ENCODE data around the gene GPR78.

The GPR78 gene

DNA sequence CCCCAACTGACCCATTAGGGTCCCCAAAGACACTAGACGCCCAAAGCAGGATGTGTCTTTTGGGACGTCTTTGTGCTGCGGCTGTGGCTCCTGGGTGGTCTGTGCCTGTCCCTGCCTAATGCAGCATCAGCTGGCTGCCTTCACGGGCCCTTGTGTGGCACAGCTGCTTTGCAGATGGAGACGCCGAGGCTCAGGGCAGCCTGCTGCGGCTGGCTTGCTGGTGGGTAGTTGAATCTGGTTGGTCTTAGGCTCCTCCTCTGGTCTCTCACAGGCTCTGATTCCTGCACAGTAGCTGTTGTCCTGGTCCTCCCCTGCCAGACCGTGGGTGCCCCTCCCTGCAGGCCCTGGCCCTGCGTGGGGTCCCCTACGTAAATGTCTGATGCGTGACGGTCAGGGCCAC is 20.5 kb downstream of the GPR78 start:
- H3K36me3 ChIP-seq (ENCODE audit: insufficient read depth, low read length) = no peaks in the 10 kb centered on the region
- TF ChIP-seq POLR2AphosphoS5 (IDR thresholded peaks at IDR 0.05; ENCODE audit: borderline replicate concordance, low read depth, low read length) = no peak
- TF ChIP-seq FOXP2 (optimal IDR thresholded peaks at IDR 0.05; ENCODE audit: control extremely low read depth, extremely low read length, insufficient read depth) = no peak
- no peak for TF ChIP-seq EZH2 (IDR thresholded peaks at IDR 0.05)
- no peak overlapping the region for H3K4me3 ChIP-seq
- DNase-seq (ENCODE audit: low read depth, low spot score) = no peak
- no peak overlapping the region for H3K27ac ChIP-seq
- H3K9ac ChIP-seq (ENCODE audit: insufficient read length) = no peak overlapping the region
- no peaks in the 10 kb centered on the region for H3K9me3 ChIP-seq (ENCODE audit: low read depth, low read length)

DNA sequence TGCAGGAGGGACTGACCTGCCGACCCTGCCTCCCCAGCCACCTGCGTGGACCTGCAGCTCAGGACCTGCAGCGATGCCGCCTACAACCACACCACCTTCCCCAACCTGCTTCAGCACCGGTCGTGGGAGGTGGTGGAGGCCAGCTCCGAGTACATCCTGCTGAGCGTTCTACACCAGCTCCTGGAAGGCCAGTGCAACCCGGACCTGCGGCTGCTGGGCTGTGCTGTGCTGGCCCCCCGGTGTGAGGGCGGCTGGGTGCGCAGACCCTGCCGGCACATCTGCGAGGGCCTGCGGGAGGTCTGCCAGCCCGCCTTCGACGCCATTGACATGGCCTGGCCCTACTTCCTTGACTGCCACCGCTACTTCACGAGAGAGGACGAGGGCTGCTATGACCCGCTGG is 20.9 kb downstream of the GPR78 start:
- no peak overlapping the region for H3K4me3 ChIP-seq
- no peaks in the 10 kb centered on the region for H3K36me3 ChIP-seq (ENCODE audit: insufficient read depth, low read length)
- no peak for DNase-seq (ENCODE audit: low read depth, low spot score)
- H3K9ac ChIP-seq (ENCODE audit: insufficient read length) = no peak overlapping the region
- H3K27ac ChIP-seq = no peak overlapping the region
- H3K9me3 ChIP-seq (ENCODE audit: low read depth, low read length) = no peaks in the 10 kb centered on the region
- TF ChIP-seq EZH2 (IDR thresholded peaks at IDR 0.05) = no peak
- no peak for TF ChIP-seq POLR2AphosphoS5 (IDR thresholded peaks at IDR 0.05; ENCODE audit: borderline replicate concordance, low read depth, low read length)
- no peak for TF ChIP-seq FOXP2 (optimal IDR thresholded peaks at IDR 0.05; ENCODE audit: control extremely low read depth, extremely low read length, insufficient read depth)

DNA sequence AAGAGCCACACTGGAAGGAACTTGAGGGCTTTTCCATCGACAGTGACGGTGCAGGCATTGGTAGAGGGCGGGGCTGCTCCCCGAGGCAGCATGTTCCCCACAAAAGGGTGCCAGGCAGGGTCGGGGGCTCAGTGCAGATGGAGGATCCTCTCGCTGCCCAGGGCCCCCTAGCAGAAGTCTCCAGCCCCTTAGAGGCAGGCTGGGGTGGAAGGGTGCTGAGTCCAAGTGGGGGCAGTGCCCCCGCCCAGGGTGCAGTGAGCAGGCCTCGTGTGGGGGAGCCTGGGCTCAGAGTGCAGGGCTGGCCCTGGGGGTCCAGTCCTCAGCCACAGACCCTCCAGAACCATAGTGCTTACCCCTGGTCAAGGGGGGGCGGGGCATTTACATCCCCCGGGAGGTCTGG is 21.4 kb downstream of the GPR78 start:
- no peak for TF ChIP-seq FOXP2 (optimal IDR thresholded peaks at IDR 0.05; ENCODE audit: control extremely low read depth, extremely low read length, insufficient read depth)
- no peak for TF ChIP-seq POLR2AphosphoS5 (IDR thresholded peaks at IDR 0.05; ENCODE audit: borderline replicate concordance, low read depth, low read length)
- TF ChIP-seq EZH2 (IDR thresholded peaks at IDR 0.05) = no peak
- Histone ChIP-seq H3K9me3 (ENCODE audit: low read depth, low read length) (no peaks in the 10 kb centered on the region), H3K27ac (no peak overlapping the region), H3K36me3 (ENCODE audit: insufficient read depth, low read length) (no peaks in the 10 kb centered on the region), H3K4me3 (no peak overlapping the region), H3K9ac (ENCODE audit: insufficient read length) (no peak overlapping the region)
- no peak for DNase-seq (ENCODE audit: low read depth, low spot score)

DNA sequence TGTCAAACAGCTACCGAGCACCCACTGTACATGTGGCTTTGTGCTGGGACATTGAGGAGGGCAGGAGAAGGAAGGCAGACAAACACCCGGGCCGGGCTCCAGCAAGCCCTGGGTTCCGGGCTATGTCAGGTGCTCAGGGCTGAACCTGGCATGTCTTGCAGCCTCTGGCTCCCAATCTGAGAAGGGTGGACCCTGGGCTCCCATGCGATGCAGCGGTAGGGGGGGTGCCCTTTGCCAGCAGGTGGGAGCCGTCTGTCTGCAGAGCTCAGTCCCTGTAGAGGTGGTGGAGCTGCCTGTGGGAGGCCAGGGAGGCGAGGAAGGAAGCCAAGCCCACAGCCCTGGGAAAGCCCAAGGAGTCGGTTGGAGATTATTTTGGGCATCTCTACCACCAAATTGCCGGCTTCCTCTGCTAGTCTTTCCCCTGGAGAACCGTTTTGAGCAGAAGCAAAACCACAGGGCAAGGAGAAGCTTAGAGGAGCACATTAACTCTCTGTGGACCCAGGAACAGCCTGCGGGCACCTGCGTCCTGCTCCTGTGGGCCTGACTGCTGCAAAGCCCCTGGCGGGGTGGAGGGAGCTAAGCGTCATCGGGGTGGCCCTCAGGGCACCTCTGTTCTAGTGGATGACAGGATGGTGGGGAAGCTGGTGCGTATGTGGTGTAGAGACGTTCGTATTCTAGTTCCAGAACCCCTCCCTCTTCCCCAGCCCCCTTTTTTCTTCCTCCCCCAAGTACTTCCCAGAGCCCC is 22.7 kb downstream of the GPR78 start:
- Histone ChIP-seq H3K36me3 (ENCODE audit: insufficient read depth, low read length) (no peaks in the 10 kb centered on the region), H3K4me3 (no peak overlapping the region), H3K27ac (no peak overlapping the region), H3K9me3 (ENCODE audit: low read depth, low read length) (no peaks in the 10 kb centered on the region), H3K9ac (ENCODE audit: insufficient read length) (no peak overlapping the region)
- no peak for TF ChIP-seq EZH2 (IDR thresholded peaks at IDR 0.05)
- no peak for TF ChIP-seq POLR2AphosphoS5 (IDR thresholded peaks at IDR 0.05; ENCODE audit: borderline replicate concordance, low read depth, low read length)
- no peak for TF ChIP-seq FOXP2 (optimal IDR thresholded peaks at IDR 0.05; ENCODE audit: control extremely low read depth, extremely low read length, insufficient read depth)
- no peak for DNase-seq (ENCODE audit: low read depth, low spot score)

DNA sequence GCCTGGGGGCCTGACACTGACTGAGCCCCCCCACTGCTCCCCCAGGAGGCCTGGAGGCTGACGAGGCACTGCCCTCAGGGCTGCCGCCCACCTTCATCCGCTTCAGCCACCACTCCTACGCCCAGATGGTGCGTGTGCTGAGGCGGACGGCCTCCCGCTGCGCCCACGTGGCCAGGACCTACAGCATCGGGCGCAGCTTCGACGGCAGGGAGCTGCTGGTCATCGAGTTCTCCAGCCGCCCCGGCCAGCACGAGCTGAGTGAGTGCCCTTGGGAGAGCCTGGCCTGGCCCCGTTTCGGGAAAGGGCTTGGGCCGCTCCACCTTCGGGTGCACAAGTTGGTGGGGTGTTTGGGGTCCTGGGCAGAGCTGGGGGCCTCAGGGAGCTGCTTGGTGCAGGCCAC is 23.7 kb downstream of the GPR78 start:
- DNase-seq (ENCODE audit: low read depth, low spot score) = no peak
- Histone ChIP-seq H3K27ac (no peak overlapping the region), H3K36me3 (ENCODE audit: insufficient read depth, low read length) (no peaks in the 10 kb centered on the region), H3K9ac (ENCODE audit: insufficient read length) (no peak overlapping the region), H3K4me3 (no peak overlapping the region), H3K9me3 (ENCODE audit: low read depth, low read length) (no peaks in the 10 kb centered on the region)
- TF ChIP-seq FOXP2 (optimal IDR thresholded peaks at IDR 0.05; ENCODE audit: control extremely low read depth, extremely low read length, insufficient read depth) (no peak), EZH2 (IDR thresholded peaks at IDR 0.05) (no peak), POLR2AphosphoS5 (IDR thresholded peaks at IDR 0.05; ENCODE audit: borderline replicate concordance, low read depth, low read length) (no peak)

DNA sequence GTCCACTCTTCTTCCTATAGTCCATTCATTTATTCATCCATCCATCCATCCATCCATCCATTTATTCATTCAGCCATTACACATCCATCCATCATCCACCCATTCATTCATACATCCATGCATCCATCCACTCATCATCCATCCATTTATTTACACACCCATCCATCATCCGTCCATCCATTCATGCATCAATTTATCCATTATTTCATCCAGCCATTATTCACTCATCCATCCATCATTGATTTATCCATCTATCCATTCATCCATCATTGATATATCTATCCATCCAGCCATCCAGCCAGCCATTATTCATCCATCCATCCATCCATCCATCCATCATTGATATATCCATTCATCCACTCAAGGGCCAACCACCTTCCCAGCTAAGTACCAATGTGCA is 25.1 kb downstream of the GPR78 start:
- no peak overlapping the region for H3K27ac ChIP-seq
- no peak for DNase-seq (ENCODE audit: low read depth, low spot score)
- H3K4me3 ChIP-seq = no peak overlapping the region
- no peak overlapping the region for H3K9ac ChIP-seq (ENCODE audit: insufficient read length)
- no peaks in the 10 kb centered on the region for H3K9me3 ChIP-seq (ENCODE audit: low read depth, low read length)
- TF ChIP-seq POLR2AphosphoS5 (IDR thresholded peaks at IDR 0.05; ENCODE audit: borderline replicate concordance, low read depth, low read length) (no peak), FOXP2 (optimal IDR thresholded peaks at IDR 0.05; ENCODE audit: control extremely low read depth, extremely low read length, insufficient read depth) (no peak), EZH2 (IDR thresholded peaks at IDR 0.05) (no peak)
- no peaks in the 10 kb centered on the region for H3K36me3 ChIP-seq (ENCODE audit: insufficient read depth, low read length)

DNA sequence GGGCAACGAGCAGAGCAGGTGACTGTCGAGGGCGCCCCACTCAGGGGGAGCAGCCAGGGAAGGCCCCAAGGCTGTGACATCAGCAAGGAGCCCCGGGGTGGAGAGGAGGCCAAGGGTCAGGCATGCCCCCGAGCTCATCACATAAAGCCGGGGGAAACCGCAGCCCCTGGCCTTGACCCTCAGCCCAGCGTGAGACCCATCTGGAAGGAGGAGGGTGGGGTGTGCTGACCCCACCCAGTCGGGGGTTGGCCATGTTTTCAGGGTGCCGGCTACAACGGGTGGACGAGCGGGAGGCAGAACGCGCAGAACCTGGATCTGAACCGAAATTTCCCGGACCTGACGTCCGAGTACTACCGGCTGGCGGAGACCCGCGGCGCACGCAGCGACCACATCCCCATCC is 26.3 kb downstream of the GPR78 start:
- no peak overlapping the region for H3K4me3 ChIP-seq
- no peak for TF ChIP-seq POLR2AphosphoS5 (IDR thresholded peaks at IDR 0.05; ENCODE audit: borderline replicate concordance, low read depth, low read length)
- no peak for TF ChIP-seq EZH2 (IDR thresholded peaks at IDR 0.05)
- no peak for TF ChIP-seq FOXP2 (optimal IDR thresholded peaks at IDR 0.05; ENCODE audit: control extremely low read depth, extremely low read length, insufficient read depth)
- H3K9ac ChIP-seq (ENCODE audit: insufficient read length) = no peak overlapping the region
- H3K36me3 ChIP-seq (ENCODE audit: insufficient read depth, low read length) = no peaks in the 10 kb centered on the region
- no peak overlapping the region for H3K27ac ChIP-seq
- no peak for DNase-seq (ENCODE audit: low read depth, low spot score)
- no peaks in the 10 kb centered on the region for H3K9me3 ChIP-seq (ENCODE audit: low read depth, low read length)

DNA sequence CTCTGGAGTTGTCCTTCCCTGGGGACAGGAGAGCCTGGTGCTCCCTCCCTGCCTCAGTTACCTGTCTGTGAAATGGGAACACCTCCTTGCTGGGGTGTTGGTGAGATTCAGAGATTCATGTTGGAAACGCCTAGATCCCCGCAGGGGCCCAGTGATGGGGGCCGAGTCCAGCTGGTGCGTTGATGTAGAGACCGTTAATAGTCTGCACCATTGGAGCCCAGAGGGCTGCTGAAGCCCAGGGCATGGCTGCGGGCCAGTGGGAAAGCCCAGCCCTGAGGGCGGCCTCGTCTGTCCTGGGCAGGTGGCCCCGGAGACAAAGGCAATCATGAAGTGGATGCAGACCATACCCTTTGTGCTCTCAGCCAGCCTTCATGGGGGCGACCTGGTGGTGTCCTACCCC is 26.8 kb downstream of the GPR78 start:
- no peak for TF ChIP-seq EZH2 (IDR thresholded peaks at IDR 0.05)
- no peak for TF ChIP-seq FOXP2 (optimal IDR thresholded peaks at IDR 0.05; ENCODE audit: control extremely low read depth, extremely low read length, insufficient read depth)
- TF ChIP-seq POLR2AphosphoS5 (IDR thresholded peaks at IDR 0.05; ENCODE audit: borderline replicate concordance, low read depth, low read length) = no peak
- Histone ChIP-seq H3K36me3 (ENCODE audit: insufficient read depth, low read length) (no peaks in the 10 kb centered on the region), H3K9me3 (ENCODE audit: low read depth, low read length) (no peaks in the 10 kb centered on the region), H3K27ac (no peak overlapping the region), H3K4me3 (no peak overlapping the region), H3K9ac (ENCODE audit: insufficient read length) (no peak overlapping the region)
- DNase-seq (ENCODE audit: low read depth, low spot score) = no peak
